ENCODE results near the gene C1QC. TPM values are rescaled to one million over a fixed set of nuclear protein-coding genes. Genes with fewer than 3 reads are reported as not detected.

Gene C1QC
- total and polyA plus RNA-seq, 2 of the 8 experiments (the other 6 are each of a cell fraction or from before 2014, with no cell fraction given): not detected

- no peak for TF ChIP-seq GABPA (IDR thresholded peaks at IDR 0.05; ENCODE audit: borderline replicate concordance, insufficient read depth, low read length)
- no peak for TF ChIP-seq NRF1 (IDR thresholded peaks at IDR 0.05; ENCODE audit: low read depth, low read length)
- no peak for TF ChIP-seq CTBP2 (IDR thresholded peaks at IDR 0.05; ENCODE audit: borderline replicate concordance, insufficient read depth, insufficient read length, low read length)
- no peak for TF ChIP-seq SIN3A (conservative IDR thresholded peaks at IDR 0.05 in 1 of 2, IDR thresholded peaks at IDR 0.05 in 1 of 2; ENCODE audit: low read depth in 1 of 2, low read length in 2 of 2)
- no peak for TF ChIP-seq TCF12 (IDR thresholded peaks at IDR 0.05; ENCODE audit: low read depth, low read length)
- TF ChIP-seq TAF1 (IDR thresholded peaks at IDR 0.05; ENCODE audit: low read depth, low read length): no peak
- no peak for TF ChIP-seq ATF3 (IDR thresholded peaks at IDR 0.05; ENCODE audit: insufficient read depth, low read depth, low read length)
- TF ChIP-seq SP4 (IDR thresholded peaks at IDR 0.05; ENCODE audit: low read length): no peak; the same call in 1 of the 2 replicates
- no peak for TF ChIP-seq HDAC2 (IDR thresholded peaks at IDR 0.05; ENCODE audit: borderline replicate concordance in 1 of 2, low read depth in 2 of 2, low read length in 2 of 2)
- peak; percentile 22; the same call in 1 of the 2 replicates for TF ChIP-seq EGR1 (IDR thresholded peaks at IDR 0.05; ENCODE audit: borderline replicate concordance, low read depth, low read length)
- TF ChIP-seq GTF2F1 (IDR thresholded peaks at IDR 0.05; ENCODE audit: borderline replicate concordance, low read depth, low read length): no peak
- no peak for TF ChIP-seq MAFK (IDR thresholded peaks at IDR 0.05; ENCODE audit: low read depth, low read length)
- no peak for TF ChIP-seq JUN (IDR thresholded peaks at IDR 0.05; ENCODE audit: low read depth, low read length)
- TF ChIP-seq RXRA (IDR thresholded peaks at IDR 0.05; ENCODE audit: insufficient read depth, low read depth, low read length): no peak
- TF ChIP-seq SIX5 (IDR thresholded peaks at IDR 0.05; ENCODE audit: low read depth, low read length): no peak
- TF ChIP-seq KDM1A (IDR thresholded peaks at IDR 0.05; ENCODE audit: borderline replicate concordance, low read length): no peak
- TF ChIP-seq POLR2AphosphoS5 (IDR thresholded peaks at IDR 0.05; ENCODE audit: low read depth, low read length): no peak
- TF ChIP-seq BACH1 (IDR thresholded peaks at IDR 0.05; ENCODE audit: low read length): no peak
- no peak for TF ChIP-seq E2F6 (IDR thresholded peaks at IDR 0.05)
- no peak for TF ChIP-seq TAF7 (optimal IDR thresholded peaks at IDR 0.05; ENCODE audit: borderline replicate concordance, low read depth, low read length)
Observed at GRCh38 chr1:22641906-22642636, 1.4 kb upstream of the C1QC start (continued).

Data from H1 (cell line).